OCI-LY1 (cell line): ENCODE results near the gene MYO19.

Source experiments
- CTCF ChIP-seq: fragments of 200-600 bp; sonication (generic), shearing (Covaris generic); IDR thresholded peaks from 2 replicates; pipeline ENCODE4 v1.5.1; 2017; ENCODE audit warnings: mild to moderate bottlenecking, antibody characterized with exemption, low read length, moderate library complexity, mixed read lengths
- EZH2 ChIP-seq: fragments of 200-600 bp; sonication (generic), shearing (Covaris generic); IDR thresholded peaks from 2 replicates; pipeline ENCODE4 v1.8.0; 2017; ENCODE audit warnings: borderline replicate concordance, mixed run types, mild to moderate bottlenecking, antibody characterized with exemption, low read length, moderate library complexity, mixed read lengths

GRCh38 chr17:36501963-36502362 lies 32.7 kb downstream of the MYO19 start:
- TF ChIP-seq CTCF (no peak), EZH2 (no peak)
